NAMALWA (cell line): ENCODE measurements around the gene UNC79.

Experiments used
- DNase-seq: peaks from one replicate; pipeline ENCODE4 v3.0.0-alpha.2; 2015; ENCODE audit warnings: low spot score

Gene UNC79

GRCh38 chr14:93751946-93752655 is 321.4 kb downstream of the UNC79 start:
- DNase-seq = no peak

DNA sequence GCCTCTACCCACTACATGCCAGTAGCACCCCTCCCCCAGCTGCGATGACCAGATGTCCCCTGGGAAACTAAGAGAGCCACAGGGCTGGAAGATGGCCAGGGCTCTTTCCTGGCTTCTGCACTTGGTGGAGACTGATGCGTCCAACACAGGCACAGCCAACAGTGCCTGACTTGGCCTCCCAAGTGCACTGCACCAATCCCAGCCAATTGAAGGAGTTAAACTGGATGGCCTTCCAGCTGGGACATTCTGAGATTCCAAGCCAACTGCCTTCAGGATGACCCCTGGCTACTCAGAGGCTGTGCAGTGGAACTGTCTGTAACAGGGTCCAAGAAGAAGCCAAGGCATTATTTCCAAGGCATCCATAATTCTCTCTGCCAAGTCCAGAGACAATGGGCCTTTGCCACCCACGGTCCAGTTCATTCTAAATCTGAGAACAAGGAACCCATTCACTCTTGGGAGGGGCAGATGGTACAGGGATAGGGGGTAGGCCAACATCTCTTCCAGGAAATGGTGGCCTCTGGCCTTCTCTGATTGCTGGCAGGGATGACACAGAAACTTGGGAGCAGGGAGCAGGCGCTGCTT is 322.3 kb downstream of the UNC79 start:
- no peak for DNase-seq

GRCh38 chr14:93753647-93754046 is 322.9 kb downstream of the UNC79 start:
- no peak for DNase-seq

DNA sequence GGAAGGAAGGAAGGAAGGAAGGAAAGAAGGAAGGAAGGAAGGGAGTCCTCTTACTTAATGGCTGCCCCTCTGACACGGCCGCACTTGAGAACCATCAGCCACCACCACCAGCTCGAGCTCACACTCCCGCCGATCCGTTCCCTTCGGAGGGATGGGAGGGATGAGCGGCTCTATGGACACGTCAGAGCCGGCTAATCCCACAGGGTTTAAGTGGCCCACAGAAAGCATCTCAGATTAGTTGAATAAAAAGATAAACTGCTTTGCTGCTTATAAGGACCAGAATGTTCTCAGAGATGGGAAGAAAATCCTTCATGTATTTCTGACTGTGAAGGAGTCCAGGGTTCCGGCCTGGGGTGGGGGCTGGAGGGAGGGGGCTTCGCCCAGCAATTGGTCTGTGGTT is 326.5 kb downstream of the UNC79 start:
- DNase-seq = no peak
